Psoas muscle (tissue), 8 donors: ENCODE data around the gene F11R. TPM values are rescaled to one million over a fixed set of nuclear protein-coding genes. Genes with fewer than 3 reads are reported as not detected.

ENCODE experiments used
- ATAC-seq, 4 donors: fragments of 200-7000 bp; cut with Tn5 transposase; one replicate each; pipeline ENCODE4 v1.9.1; 2020; ENCODE audit warnings: moderate library complexity in 3 of 4, mild to moderate bottlenecking in 2 of 4
- DNase-seq, 2 donors: peaks; one replicate each; pipeline ENCODE4 v3.0.0-alpha.2; 2020
- H3K27ac ChIP-seq: fragments of 200-600 bp; one replicate; pipeline ENCODE4 v1.8.0; 2022
- H3K27me3 ChIP-seq, 3 donors: fragments of 200-600 bp in 1 of 3; one replicate each; pipeline versions ENCODE4 v1.6.1 to v1.8.0; 2013 to 2022; ENCODE audit warnings: low read length in 2 of 3, mild to moderate bottlenecking in 2 of 3, moderate library complexity in 1 of 3; ENCODE audit not compliant: insufficient read depth in 3 of 3
- H3K36me3 ChIP-seq, 2 donors: fragments of 200-600 bp in 1 of 2; one replicate each; pipeline versions ENCODE4 v1.6.1 to v1.8.0; 2013 to 2022; ENCODE audit warnings: low read depth in 1 of 2, mild to moderate bottlenecking in 1 of 2, moderate library complexity in 1 of 2; ENCODE audit not compliant: insufficient read depth in 1 of 2
- H3K4me1 ChIP-seq: fragments of 200-600 bp; one replicate; pipeline ENCODE4 v1.8.0; 2022
- H3K4me3 ChIP-seq: fragments of 200-600 bp; one replicate; pipeline ENCODE4 v1.8.0; 2022; ENCODE audit warnings: mild to moderate bottlenecking
- H3K9me3 ChIP-seq: fragments of 200-600 bp; one replicate; pipeline ENCODE4 v1.8.0; 2022
- CTCF ChIP-seq: fragments of 200-600 bp; IDR thresholded peaks from one replicate; pipeline ENCODE4 v1.8.0; 2022; ENCODE audit warnings: antibody characterized with exemption
- WGBS, 3 donors: extraction: QIAGEN DNeasy Blood & Tissue Kit; methylation state at CpG; one replicate each; pipeline versions ENCODE4 v1.1.6 to v1.1.7; 2013; 5-methylcytosine and 5-hydroxymethylcytosine counted together
- intact Hi-C, 2 donors: fragments of 100-400 bp; cut with DNase I; formaldehyde crosslinking; loops; one replicate each; pipeline versions ENCODE4 v1.11.0 to v1.14.2; 2022
- polyA plus RNA-seq, 3 donors: library from polyadenylated mRNA; stranded (reverse); fragments of 200-250 nt; gene quantifications; one replicate each; pipeline ENCODE4 v1.2.3, GENCODE V29; 2013
- total RNA-seq, 4 donors: library from RNA; stranded (reverse); fragmentation: NEBNext Ultra II Directional in 2 of 4; extraction: Animal tissue kit (Norgen Biotek cat#: 25700) in 2 of 4; gene quantifications; one replicate each; pipeline versions ENCODE4 v1.2.1 to v1.2.4, GENCODE V29; 2021 to 2023
- donor health status: healthy with polysubstance abuse.
- donor health status: DM: no; HTN: no; CAD: no; lungs with moderate emphysema.
- donor health status: Bipolar disorder and iron deficiency.
- donor health status: healthy.
- donor health status: DM: yes; HTN: yes; CAD: no.
- donor health status: DM: no; HTN: no; CAD: no.
- donor health status: DM: no; HTN: no; CAD: no.
- donor health status: DM: yes; HTN: yes; CAD: no.

F11R gene
- total and polyA plus RNA-seq, 7 donors, result 2.9 to 13.8 (median 5.2) TPM

GRCh38 chr1:161038523-161039153, 17.7 kb upstream of the F11R start, which contains the start of gene TSTD1:
Gene TSTD1, minus strand, starts transcription at chr1:161038964. Its CDS starts 75 bp downstream, at chr1:161038889.
- Histone ChIP-seq H3K27ac (no peak within 1 kb of the TSS), H3K9me3 (no peaks in the 10 kb centered on the region), H3K4me1 (peaks cover 4% of the 10 kb centered on the region), H3K27me3 (no peaks in the 10 kb centered on the region), H3K36me3 (peaks cover 10 to 40% of the 10 kb centered on the region in 2 donors), H3K4me3 (peak within 1 kb of the TSS; percentile 64)
- WGBS, 3 donors, result 25 to 27% (median 26%) methylated on average over 51 to 54 of the region's 54 CpGs
- intact Hi-C loops, result no loop called here
- TF ChIP-seq CTCF, result no peak
- ATAC-seq, result peak; percentile 87 to 92 (median 87)
- DNase-seq, result peak; percentile 61 to 70

- intact Hi-C loops, result no loop called here
- no peaks in the 10 kb centered on the region for H3K27me3 ChIP-seq
- no peaks in the 10 kb centered on the region for H3K9me3 ChIP-seq
- whole genome bisulfite sequencing, 3 donors, result 50 to 64% (median 55%) methylated on average over 21 of the region's 21 CpGs
- DNase-seq (no peak), ATAC-seq (peak in 2 of 4 donors; percentile 12 to 15)
- peak overlapping the region; percentile 64 for H3K4me3 ChIP-seq
- peaks cover 2% of the 10 kb centered on the region for H3K4me1 ChIP-seq
- no peak overlapping the region for H3K27ac ChIP-seq
- H3K36me3 ChIP-seq, result peaks cover 10 to 37% of the 10 kb centered on the region in 2 donors
- TF ChIP-seq CTCF, result no peak
Observed at GRCh38 chr1:161037661-161038522, 16.9 kb upstream of the F11R start.

- DNase-seq (no peak), ATAC-seq (no peak)
- no peak overlapping the region for H3K4me3 ChIP-seq
- no peaks in the 10 kb centered on the region for H3K27me3 ChIP-seq
- H3K9me3 ChIP-seq, result no peaks in the 10 kb centered on the region
- no peaks in the 10 kb centered on the region for H3K4me1 ChIP-seq
- no peak for TF ChIP-seq CTCF
- H3K36me3 ChIP-seq, result no peaks in the 10 kb centered on the region
- intact Hi-C loops, result no loop called here
- WGBS, 3 donors, result 98 to 100% (median 99%) methylated on average over 3 of the region's 3 CpGs
- H3K27ac ChIP-seq, result no peak overlapping the region
Observed at GRCh38 chr1:161033751-161034150, 12.8 kb upstream of the F11R start.

GRCh38 chr1:161032409-161032808, 11.5 kb upstream of the F11R start:
- no peak overlapping the region for H3K4me3 ChIP-seq
- no peak for ATAC-seq
- no peak overlapping the region for H3K27ac ChIP-seq
- no peak for DNase-seq
- H3K36me3 ChIP-seq, result no peaks in the 10 kb centered on the region
- no peak for TF ChIP-seq CTCF
- no peaks in the 10 kb centered on the region for H3K9me3 ChIP-seq
- WGBS, 3 donors, result 46 to 60% (median 48%) methylated on average over 1 of the region's 1 CpG
- H3K4me1 ChIP-seq, result no peaks in the 10 kb centered on the region
- intact Hi-C loops, result no loop called here
- no peaks in the 10 kb centered on the region for H3K27me3 ChIP-seq
